Measurements from ENCODE around the gene ABCA13.
"Not testable (repeated sequence)": the region's sequence is repeated elsewhere in the genome, so short reads cannot be mapped to it uniquely, and the experiment has no call there.

- not testable (repeated sequence) for TF ChIP-seq CTCF, EZH2, EZH2phosphoT487 (IDR thresholded peaks at IDR 0.05)
These were observed 31.7 kb downstream of the ABCA13 start for GRCh38 chr7:48202916-48203315.

Data from neural progenitor cell (in vitro differentiated cells).